ENCODE measurements around the gene ALDH1L2.
"Not testable (repeated sequence)": the region's sequence is repeated elsewhere in the genome, so short reads cannot be mapped to it uniquely, and the experiment has no call there.

ALDH1L2 gene

GRCh38 chr12:105084251-105085250, at the start of gene ALDH1L2:
TSS of gene ALDH1L2 (minus strand) at chr12:105084458. CDS start at chr12:105084436, 22 bp downstream.
- DNase-seq = peak in 54 of 56 donors; percentile 6 to 87 (median 58)

GRCh38 chr12:105120551-105120950, 36.3 kb upstream of the ALDH1L2 start:
- no peak for DNase-seq

DNA sequence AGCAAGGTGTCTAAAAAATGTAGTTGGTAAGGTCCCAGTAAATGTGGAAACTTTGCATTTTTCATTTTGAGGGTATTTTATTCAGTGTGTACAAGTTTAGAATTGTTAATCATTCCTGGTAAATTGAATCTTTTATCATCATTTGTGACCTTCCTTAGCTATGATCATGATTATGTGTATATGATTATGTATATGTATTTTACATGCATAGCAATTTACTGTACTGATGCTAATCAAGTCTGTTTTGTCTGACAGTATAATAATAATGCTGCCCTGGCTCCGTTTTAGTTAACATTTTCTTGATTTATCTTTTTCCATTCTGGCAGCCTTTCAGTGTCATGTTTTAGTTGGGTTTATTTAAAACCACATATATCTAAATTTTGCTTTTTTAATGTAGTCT, 32.7 kb upstream of the ALDH1L2 start:
- no peak for DNase-seq

DNA sequence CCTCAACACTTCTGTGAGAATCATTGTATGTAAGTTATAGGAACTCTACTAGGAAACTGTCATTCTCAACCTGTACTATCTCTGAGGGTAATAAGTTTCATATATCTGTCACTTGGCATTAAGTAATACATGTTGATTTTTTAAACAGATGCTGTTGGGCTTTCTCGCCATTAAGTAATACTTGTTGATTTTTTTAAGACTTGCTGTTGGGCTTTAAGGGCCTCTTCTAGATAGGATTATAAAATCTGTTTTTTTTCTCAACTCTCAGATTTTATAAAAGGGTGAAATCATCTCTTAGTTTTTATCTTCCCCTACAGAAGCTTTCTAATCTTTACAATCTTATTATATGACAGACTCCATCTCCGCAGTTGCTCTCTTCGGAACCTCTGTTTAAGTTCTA, 28.8 kb upstream of the ALDH1L2 start:
- DNase-seq = no peak

- no peak for DNase-seq
These were observed 26.6 kb upstream of the ALDH1L2 start for GRCh38 chr12:105110851-105111250.

- DNase-seq = no peak
These were observed 25.4 kb upstream of the ALDH1L2 start for GRCh38 chr12:105109465-105110212.

DNA sequence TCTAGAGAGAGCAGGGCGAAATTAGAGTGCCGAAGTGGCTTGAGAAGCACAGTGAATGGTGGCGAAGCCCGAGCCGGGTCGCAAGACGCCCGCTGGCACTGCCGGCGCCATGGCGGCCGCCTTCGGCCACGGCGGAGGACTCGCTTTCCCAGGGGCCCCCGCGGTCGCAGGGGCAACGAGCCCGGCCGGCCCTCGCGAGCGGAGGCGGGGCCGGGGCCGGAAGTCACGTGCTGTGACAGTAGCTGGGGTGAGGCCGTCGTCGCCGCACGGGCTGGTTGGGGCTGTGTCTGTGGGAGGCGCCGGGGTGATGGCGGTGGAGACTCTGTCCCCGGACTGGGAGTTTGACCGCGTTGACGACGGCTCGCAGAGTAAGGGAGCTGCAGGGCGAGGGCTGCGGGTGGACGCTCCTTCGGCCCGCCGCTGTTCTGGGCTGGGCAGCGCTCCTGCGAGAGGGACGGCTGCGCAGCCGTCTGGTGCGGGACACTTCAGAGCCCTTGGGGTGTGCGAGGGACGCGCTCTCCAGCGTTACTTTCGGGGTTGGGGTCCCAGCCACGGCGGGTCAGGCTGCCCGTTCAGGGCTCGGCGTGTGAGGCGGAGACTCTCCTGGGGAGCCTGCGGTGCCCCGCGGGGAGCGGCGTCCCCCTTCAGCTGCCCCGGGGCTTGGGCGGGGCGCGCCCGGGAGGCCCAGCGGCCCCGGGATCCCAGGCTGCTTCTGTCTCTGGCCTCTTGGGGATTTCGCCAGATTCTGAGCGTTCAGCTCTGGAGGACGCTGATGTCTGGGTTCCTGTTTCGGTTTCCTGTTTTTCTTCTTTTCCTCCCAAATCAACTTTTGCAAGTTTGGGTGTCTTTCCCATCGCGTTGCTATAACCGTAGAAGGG, 23.5 kb upstream of the ALDH1L2 start, which contains the start of gene WASHC4:
Gene WASHC4, plus strand, starts transcription at position 238 of the 878 bp plus-strand sequence. Its CDS starts 70 bp downstream, at position 308.
- DNase-seq = peak; percentile 69 to 97 (median 90)

GRCh38 chr12:105107171-105107493, 22.9 kb upstream of the ALDH1L2 start:
- DNase-seq = peak in 12 of 56 donors; percentile 32 to 87 (median 46)

GRCh38 chr12:105106621-105107020, 22.4 kb upstream of the ALDH1L2 start:
- no peak for DNase-seq

GRCh38 chr12:105104762-105105161, 20.5 kb upstream of the ALDH1L2 start:
- no peak for DNase-seq

DNA sequence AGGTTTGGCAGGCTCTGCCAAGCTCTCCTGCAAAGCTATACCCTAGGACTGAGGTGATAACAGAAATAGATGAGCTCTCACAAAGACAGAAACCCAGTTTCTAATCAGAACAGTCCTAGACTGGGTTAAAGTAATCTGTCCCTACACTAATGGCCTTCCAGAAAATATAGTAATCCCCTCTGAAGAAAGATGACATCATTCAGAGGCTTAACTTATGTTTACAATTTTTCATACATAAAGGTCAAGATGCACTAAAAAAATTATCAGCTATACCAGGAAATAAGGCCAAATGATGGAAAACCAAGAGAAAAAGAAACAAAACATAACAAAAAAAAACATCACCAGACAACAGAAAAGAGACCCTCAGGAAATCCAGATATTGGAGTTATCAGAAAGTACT, 18.4 kb upstream of the ALDH1L2 start:
- DNase-seq = no peak

DNA sequence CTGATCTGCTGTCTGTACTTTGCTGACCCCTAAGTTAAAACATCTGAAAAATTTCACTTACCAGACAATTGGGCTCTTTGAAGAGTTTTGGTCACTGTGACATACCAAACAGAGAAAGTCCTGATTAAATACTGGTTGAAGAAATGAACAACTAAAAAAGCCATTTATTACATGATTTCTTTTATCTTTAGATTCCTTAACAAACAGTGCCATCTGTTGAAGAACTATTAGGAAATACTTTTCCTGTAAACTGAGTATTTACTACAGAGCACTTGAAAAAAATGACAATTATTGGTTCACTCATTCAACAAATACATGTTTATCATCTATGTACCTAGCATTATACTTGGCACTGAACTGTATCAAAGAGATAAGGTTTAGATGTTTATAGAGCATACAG, 16.7 kb upstream of the ALDH1L2 start:
- DNase-seq = no peak

DNA sequence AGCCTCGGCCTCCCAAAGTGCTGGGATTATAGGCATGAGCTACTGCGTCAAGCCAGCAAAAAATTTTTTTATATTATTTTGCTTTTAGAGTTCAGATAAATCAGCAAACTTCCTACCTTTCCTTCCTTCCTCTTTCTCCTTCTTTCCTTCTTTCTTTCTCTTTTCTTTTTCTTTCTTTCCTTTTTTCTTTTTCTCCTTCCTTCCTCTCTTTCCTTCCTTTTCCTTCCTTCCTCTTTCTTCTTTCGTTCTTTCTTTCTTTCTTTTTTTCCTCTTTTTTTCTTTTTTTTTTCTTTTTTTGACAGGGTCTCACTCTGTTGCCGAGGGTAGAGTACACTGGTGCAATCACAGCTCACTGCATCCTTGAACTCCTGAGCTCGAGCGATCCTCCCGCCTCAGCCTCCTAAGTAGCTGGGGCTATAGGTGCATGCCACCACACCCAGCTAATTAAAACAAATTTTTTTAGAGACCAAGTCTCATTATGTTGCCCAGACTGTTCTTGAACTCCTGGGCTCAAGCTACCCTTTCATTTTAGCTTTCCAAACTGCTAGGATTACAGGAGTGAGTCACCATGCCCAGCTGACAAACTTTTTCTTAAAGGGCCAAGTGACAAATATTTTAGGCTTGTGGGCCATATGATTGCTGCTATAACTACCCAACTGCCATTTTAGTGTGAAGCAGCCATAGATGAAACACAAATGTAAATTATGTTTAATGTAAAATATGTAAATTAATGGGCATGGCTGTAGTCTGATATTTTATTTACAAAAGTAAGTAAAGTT, 16.1 kb upstream of the ALDH1L2 start:
- no peak for DNase-seq

- no peak for DNase-seq
These were observed 15.1 kb upstream of the ALDH1L2 start for GRCh38 chr12:105099356-105099755.

DNA sequence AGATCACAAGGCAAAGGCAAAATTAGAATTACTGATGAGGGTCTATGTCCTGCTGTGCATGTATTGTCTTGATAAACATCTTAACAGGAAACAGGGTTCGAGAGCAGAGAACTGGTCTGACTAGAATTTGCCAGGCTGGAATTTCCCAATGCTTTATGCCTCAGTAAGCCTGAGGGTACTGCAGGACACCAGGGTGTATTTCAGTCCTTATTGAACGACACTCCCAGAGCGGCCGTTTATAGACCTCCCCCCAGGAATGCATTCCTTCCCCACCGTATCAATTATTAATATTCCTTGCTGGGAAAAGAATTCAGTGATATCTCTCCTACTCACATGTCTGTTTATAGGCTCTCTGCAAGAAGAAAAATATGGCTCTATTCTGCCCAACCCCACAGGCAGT, 11.1 kb upstream of the ALDH1L2 start:
- not testable (repeated sequence) for DNase-seq

DNA sequence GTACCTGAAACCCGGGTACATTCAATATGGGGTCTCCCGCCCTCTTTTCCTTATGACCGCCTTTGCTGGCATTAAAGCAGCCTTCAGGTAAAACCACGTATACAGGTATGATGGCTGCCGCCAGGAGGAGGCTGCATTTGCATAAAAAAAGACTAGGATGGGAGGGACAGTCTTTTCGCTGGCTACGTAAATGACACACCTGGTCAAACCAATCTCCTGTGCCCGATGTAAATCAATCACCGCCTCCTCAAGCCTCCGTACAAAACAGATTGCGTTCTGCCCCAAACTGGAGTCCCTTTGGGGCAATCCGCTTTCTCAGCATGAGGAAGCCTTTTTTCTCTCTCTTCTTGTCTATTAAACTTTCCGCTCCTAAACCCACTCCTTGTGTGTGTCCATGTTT, 8.1 kb upstream of the ALDH1L2 start:
- no peak for DNase-seq

DNA sequence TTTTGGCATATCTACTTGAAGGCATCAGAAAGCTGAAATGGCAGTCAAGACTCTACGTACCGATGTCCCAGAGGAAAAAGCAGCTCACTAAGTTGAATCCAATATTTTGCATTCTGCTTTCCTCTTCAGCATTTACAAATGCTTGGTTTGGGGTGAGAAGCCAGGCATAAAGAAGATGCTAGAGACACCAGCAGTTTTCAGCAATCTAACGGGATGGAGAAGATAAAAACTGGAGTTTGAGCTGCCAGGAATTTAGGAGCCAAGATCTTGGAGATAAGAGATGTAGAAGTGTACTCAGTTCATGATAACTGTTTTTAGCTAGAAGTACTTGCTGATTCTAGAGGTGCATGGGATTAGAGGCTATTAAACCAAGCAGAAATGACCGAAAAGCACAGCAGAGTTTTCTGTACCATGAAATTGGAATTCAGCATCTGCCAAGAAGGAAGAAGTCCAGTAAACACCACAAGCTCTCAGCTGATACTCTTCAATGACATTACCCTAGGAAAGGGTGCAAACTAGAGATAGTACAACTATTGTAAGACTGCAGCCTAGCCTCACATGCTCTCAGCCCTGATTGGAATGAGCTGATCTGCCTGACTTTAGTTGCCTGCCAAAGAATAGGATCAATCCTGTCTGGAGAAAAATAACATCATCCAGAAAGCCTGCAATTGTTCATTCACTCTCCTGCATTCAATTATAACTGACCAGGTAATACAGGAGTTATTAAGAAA, 7.4 kb upstream of the ALDH1L2 start:
- DNase-seq = no peak

- DNase-seq = no peak
These were observed 6.1 kb upstream of the ALDH1L2 start for GRCh38 chr12:105090361-105090760.

DNA sequence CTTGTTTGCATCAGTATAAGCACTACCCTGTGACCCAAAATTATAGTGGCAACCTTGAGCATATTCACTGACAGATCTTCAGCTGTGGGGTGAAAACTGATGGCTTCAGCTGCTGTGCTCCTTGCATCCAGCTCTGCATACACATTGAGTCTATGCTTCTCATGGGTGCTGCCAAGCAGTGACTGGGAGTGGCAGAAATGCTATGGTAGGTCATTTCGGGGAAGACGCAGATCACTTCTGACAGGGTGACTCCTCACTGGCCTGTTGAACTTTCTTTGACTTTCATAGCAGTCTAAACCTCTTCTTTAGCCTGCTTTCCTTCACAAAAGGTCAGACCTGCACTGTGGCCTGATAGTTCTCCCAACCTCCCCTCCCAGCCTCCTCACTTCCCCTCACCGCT, 5.6 kb upstream of the ALDH1L2 start:
- DNase-seq = no peak

DNA sequence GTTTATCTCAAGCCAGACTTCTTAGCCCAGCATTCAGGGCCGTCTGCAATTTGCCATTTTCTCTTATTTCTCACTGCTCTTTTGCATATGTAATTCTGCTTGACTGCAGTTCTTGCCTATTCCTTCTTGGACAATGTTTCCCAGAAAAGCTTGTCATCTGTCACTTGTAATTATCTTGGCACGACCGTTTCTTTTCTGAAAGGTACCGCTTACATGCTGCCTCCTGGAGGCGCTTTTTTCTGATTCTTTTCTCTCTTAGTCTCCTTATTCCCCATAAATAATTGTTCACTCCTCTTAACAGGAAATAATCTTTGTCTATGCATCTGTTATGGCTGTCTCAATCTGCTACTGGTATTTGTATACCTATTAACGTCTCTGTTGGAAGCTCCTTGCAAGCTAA, 1.2 kb upstream of the ALDH1L2 start:
- no peak for DNase-seq

All from amygdala (tissue), 56 donors.